Caco-2 (cell line): ENCODE results near the gene SUPT6H. TPM values are rescaled to one million over a fixed set of nuclear protein-coding genes. Genes with fewer than 3 reads are reported as not detected.

ENCODE experiments used
- BruUV-seq: library from RNA; stranded (reverse); fragments of 400-500 nt; replicated peaks from 2 replicates; lab custom pipeline; 2021; lab: Mats Ljungman, UMichigan
- CTCF ChIA-PET: fragments of 300-600 bp; sonication (Branson Sonifier 250); formaldehyde crosslinking; loops from one replicate; lab custom pipeline; 2022; ENCODE audit warnings: antibody characterized with exemption; lab: Charles Lee
- POLR2A ChIA-PET: fragments of 300-600 bp; sonication (Branson Sonifier 250); formaldehyde crosslinking; loops from one replicate; lab custom pipeline; 2022; ENCODE audit warnings: antibody characterized with exemption; lab: Charles Lee
- DNase-seq, 2 experiments: peaks; one replicate each; pipeline versions ENCODE4 v3.0.0 to v3.0.0-alpha.2; 2020 to 2022
- H3K27me3 ChIP-seq: replicated peaks from 2 replicates; pipeline ENCODE4 v1.6.0; 2011; ENCODE audit warnings: low read length; ENCODE audit not compliant: control insufficient read depth, insufficient read depth
- H3K36me3 ChIP-seq: 2 replicates; pipeline ENCODE4 v1.5.1; 2011; ENCODE audit warnings: low read length; ENCODE audit not compliant: control insufficient read depth, insufficient read depth
- H3K4me1 ChIP-seq: fragments of 250-450 bp; sonication (Bioruptor Pico); 2 replicates; pipeline ENCODE4 v1.5.1; 2020; ENCODE audit warnings: mild to moderate bottlenecking
- H3K4me3 ChIP-seq: 2 replicates; pipeline ENCODE4 v1.5.1; 2011; ENCODE audit warnings: low read depth, mild to moderate bottlenecking, control low read depth, low read length
- H3K9me3 ChIP-seq: fragments of 250-450 bp; sonication (Bioruptor Pico); 2 replicates; pipeline ENCODE4 v1.5.1; 2020; ENCODE audit warnings: mild to moderate bottlenecking, moderate library complexity
- H3K27ac Mint-ChIP-seq: one replicate; pipeline ENCODE4 v1.8.0; 2022; ENCODE audit warnings: mixed read lengths; ENCODE audit not compliant: unreplicated experiment
- H3K27me3 Mint-ChIP-seq: one replicate; pipeline ENCODE4 v1.8.0; 2022; ENCODE audit warnings: mixed read lengths; ENCODE audit not compliant: insufficient read depth, unreplicated experiment
- H3K36me3 Mint-ChIP-seq: one replicate; pipeline ENCODE4 v1.8.0; 2022; ENCODE audit warnings: mild to moderate bottlenecking, mixed read lengths; ENCODE audit not compliant: insufficient read depth, unreplicated experiment
- H3K4me1 Mint-ChIP-seq: one replicate; pipeline ENCODE4 v1.8.0; 2022; ENCODE audit warnings: low read depth, mixed read lengths; ENCODE audit not compliant: unreplicated experiment
- H3K4me3 Mint-ChIP-seq: one replicate; pipeline ENCODE4 v1.8.0; 2022; ENCODE audit warnings: mild to moderate bottlenecking, moderate library complexity, mixed read lengths; ENCODE audit not compliant: unreplicated experiment
- H3K9me3 Mint-ChIP-seq: one replicate; pipeline ENCODE4 v1.8.0; 2022; ENCODE audit warnings: mixed read lengths; ENCODE audit not compliant: unreplicated experiment
- intact Hi-C: fragments of 100-400 bp; cut with micrococcal nuclease; formaldehyde crosslinking; loops from one replicate; pipeline ENCODE4 v1.10.0; 2022; ENCODE audit not compliant: unreplicated experiment
- total RNA-seq: library from RNA; stranded (reverse); gene quantifications from 2 replicates; pipeline ENCODE4 v1.2.3, GENCODE V29; 2022
- TF ChIP-seq, protein P1 (sequence below), 2 experiments: fragments of 200-600 bp in 1 of 2; IDR thresholded peaks; 1 replicate in 1 of 2; 2 replicates in 1 of 2; pipeline versions ENCODE4 v1.5.1 to v1.8.0; 2011 to 2022; ENCODE audit warnings: antibody characterized with exemption in 1 of 2, control low read depth in 1 of 2, inconsistent platforms in 1 of 2, low read depth in 1 of 2, low read length in 1 of 2, mild to moderate bottlenecking in 1 of 2, moderate library complexity in 1 of 2; ENCODE audit not compliant: insufficient read depth in 1 of 2, severe bottlenecking in 1 of 2, unreplicated experiment in 1 of 2

The SUPT6H gene
- total RNA-seq, 1 experiment from 2014 or later, result 129 TPM

DNA sequence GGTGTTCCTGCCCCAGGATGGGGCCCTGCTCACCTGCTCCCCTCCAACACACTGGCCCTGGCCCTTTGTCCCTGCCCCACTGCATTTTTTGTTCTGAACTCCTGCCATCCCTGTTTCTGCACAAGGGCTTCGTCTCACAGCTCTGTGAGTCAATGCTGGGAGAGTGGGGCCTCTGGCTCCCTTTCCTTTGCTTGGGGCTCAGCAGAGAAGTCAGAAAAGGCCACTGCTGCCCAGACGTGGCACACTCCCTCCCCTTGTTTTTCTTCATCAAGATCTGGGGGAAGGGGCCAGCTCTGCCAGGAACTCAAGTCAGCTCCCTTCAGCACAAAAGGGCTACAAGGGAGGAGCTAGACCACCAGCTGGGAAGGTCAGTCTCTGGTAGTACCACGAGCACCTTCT lies 40.7 kb downstream of the SUPT6H start:
- ChIA-PET POLR2A (interaction anchor here (0.6 to 1.9 kb wide), 2 partner anchors 17 to 52 kb away, joined by 3 to 9 read pairs; partner anchors contain the start of gene RPL23A), CTCF (no interaction called here)
- H3K4me1 ChIP-seq, result peaks cover 19% of the 10 kb centered on the region
- intact Hi-C loops, result no loop called here
- no peaks in the 10 kb centered on the region for H3K27me3 ChIP-seq
- no peaks in the 10 kb centered on the region for H3K9me3 ChIP-seq
- H3K27ac Mint-ChIP-seq, result peak overlapping the region; percentile 77
- H3K27me3 Mint-ChIP-seq, result no peaks in the 10 kb centered on the region
- H3K36me3 ChIP-seq, result peaks cover 20% of the 10 kb centered on the region
- no TSS peak for BruUV-seq
- DNase-seq, result no peak
- H3K4me3 Mint-ChIP-seq, result no peak overlapping the region
- H3K4me1 Mint-ChIP-seq, result peaks cover 14% of the 10 kb centered on the region
- H3K36me3 Mint-ChIP-seq, result peaks cover 84% of the 10 kb centered on the region
- TF ChIP-seq, protein P1, sequence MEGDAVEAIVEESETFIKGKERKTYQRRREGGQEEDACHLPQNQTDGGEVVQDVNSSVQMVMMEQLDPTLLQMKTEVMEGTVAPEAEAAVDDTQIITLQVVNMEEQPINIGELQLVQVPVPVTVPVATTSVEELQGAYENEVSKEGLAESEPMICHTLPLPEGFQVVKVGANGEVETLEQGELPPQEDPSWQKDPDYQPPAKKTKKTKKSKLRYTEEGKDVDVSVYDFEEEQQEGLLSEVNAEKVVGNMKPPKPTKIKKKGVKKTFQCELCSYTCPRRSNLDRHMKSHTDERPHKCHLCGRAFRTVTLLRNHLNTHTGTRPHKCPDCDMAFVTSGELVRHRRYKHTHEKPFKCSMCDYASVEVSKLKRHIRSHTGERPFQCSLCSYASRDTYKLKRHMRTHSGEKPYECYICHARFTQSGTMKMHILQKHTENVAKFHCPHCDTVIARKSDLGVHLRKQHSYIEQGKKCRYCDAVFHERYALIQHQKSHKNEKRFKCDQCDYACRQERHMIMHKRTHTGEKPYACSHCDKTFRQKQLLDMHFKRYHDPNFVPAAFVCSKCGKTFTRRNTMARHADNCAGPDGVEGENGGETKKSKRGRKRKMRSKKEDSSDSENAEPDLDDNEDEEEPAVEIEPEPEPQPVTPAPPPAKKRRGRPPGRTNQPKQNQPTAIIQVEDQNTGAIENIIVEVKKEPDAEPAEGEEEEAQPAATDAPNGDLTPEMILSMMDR (IDR thresholded peaks at IDR 0.05; ENCODE audit: insufficient read depth in 1 of 2, low read depth in 1 of 2, low read length in 1 of 2, severe bottlenecking in 1 of 2, unreplicated experiment in 1 of 2), result no peak
- no peak overlapping the region for H3K4me3 ChIP-seq
- no peaks in the 10 kb centered on the region for H3K9me3 Mint-ChIP-seq

DNA sequence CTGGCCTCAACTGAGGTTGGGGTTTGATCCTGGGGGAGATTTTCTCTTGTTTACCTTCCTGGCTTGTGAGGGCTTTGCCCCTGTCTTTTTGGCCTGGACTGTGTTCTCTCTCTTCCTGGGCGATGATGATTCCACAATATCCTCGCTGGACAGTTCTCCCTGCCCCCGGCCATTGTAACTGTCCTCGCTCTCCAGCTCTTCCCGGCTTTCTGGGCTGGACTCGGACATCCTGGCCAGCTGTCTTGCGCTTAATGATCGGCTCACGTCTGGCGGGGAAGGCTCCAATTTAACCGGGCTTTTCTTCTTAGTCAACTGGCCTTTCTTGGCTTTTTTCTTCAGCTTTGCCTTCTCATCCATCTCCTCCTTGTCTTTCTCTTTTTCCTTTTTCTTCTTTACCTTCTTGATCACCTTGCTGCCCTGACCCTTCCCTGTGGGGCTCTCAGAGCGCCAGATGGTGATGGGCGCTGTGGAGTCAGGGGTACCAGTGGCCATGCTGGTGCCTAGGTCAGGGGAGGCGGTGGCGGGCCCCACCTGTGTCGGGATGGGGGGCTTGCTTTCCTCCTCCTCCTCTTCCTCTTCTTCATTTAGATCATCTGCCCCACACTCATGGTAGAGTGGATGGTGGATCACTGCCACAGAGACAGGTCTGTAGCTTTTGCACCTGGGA lies 41.7 kb downstream of the SUPT6H start:
- intact Hi-C loops, result no loop called here
- Mint-ChIP-seq H3K36me3 (peaks cover 77% of the 10 kb centered on the region), H3K27ac (no peak overlapping the region), H3K27me3 (no peaks in the 10 kb centered on the region), H3K9me3 (no peaks in the 10 kb centered on the region), H3K4me1 (peaks cover 5% of the 10 kb centered on the region), H3K4me3 (no peak overlapping the region)
- CTCF ChIA-PET, result interaction anchor here (0.6 kb wide), 1 partner anchor 9 kb away, joined by 5 read pairs; no protein-coding TSS in a partner anchor
- Histone ChIP-seq H3K9me3 (no peaks in the 10 kb centered on the region), H3K4me3 (no peak overlapping the region), H3K36me3 (peaks cover 20% of the 10 kb centered on the region), H3K27me3 (no peaks in the 10 kb centered on the region), H3K4me1 (peaks cover 12% of the 10 kb centered on the region)
- TF ChIP-seq, protein P1 (IDR thresholded peaks at IDR 0.05; ENCODE audit: insufficient read depth in 1 of 2, low read depth in 1 of 2, low read length in 1 of 2, severe bottlenecking in 1 of 2, unreplicated experiment in 1 of 2), result no peak
- no TSS peak for BruUV-seq
- DNase-seq, result no peak
- POLR2A ChIA-PET, result no interaction called here

- H3K36me3 ChIP-seq, result peaks cover 16% of the 10 kb centered on the region
These were observed 42.3 kb downstream of the SUPT6H start for GRCh38 chr17:28704219-28704858.

More at GRCh38 chr17:28704219-28704858, 42.3 kb downstream of the SUPT6H start:
- intact Hi-C loops, result no loop called here
- Mint-ChIP-seq H3K4me1 (no peaks in the 10 kb centered on the region), H3K36me3 (peaks cover 71% of the 10 kb centered on the region), H3K27me3 (no peaks in the 10 kb centered on the region), H3K27ac (no peak overlapping the region), H3K9me3 (no peaks in the 10 kb centered on the region), H3K4me3 (no peak overlapping the region)
- H3K4me3 ChIP-seq, result no peak overlapping the region
- H3K4me1 ChIP-seq, result peaks cover 6% of the 10 kb centered on the region
- H3K27me3 ChIP-seq, result no peaks in the 10 kb centered on the region
- no TSS peak for BruUV-seq
- ChIA-PET CTCF (no interaction called here), POLR2A (no interaction called here)
- no peaks in the 10 kb centered on the region for H3K9me3 ChIP-seq
- TF ChIP-seq, protein P1 (IDR thresholded peaks at IDR 0.05; ENCODE audit: insufficient read depth in 1 of 2, low read depth in 1 of 2, low read length in 1 of 2, severe bottlenecking in 1 of 2, unreplicated experiment in 1 of 2), result no peak
- DNase-seq, result no peak
